NCI-H526 (cell line): ENCODE measurements around the gene GASK1A.
"Not testable (repeated sequence)": the region's sequence is repeated elsewhere in the genome, so short reads cannot be mapped to it uniquely, and the experiment has no call there.

ENCODE experiments used
- DNase-seq, 2 experiments: peaks; one replicate each; lab custom pipeline; 2025; lab: John Stamatoyannopoulos, UW

GASK1A gene

GRCh38 chr3:42979044-42979972 lies at the start of gene GASK1A:
TSS of gene GASK1A (plus strand) at chr3:42979311. CDS start at chr3:42979643, 332 bp downstream.
- DNase-seq = peak in 1 of 2 experiments; percentile 69

GRCh38 chr3:42934111-42934510 lies 45.0 kb upstream of the GASK1A start:
- DNase-seq = no peak

GRCh38 chr3:42934910-42935309 lies 44.2 kb upstream of the GASK1A start:
- DNase-seq = no peak

GRCh38 chr3:42935472-42935871 lies 43.6 kb upstream of the GASK1A start:
- DNase-seq = no peak

DNA sequence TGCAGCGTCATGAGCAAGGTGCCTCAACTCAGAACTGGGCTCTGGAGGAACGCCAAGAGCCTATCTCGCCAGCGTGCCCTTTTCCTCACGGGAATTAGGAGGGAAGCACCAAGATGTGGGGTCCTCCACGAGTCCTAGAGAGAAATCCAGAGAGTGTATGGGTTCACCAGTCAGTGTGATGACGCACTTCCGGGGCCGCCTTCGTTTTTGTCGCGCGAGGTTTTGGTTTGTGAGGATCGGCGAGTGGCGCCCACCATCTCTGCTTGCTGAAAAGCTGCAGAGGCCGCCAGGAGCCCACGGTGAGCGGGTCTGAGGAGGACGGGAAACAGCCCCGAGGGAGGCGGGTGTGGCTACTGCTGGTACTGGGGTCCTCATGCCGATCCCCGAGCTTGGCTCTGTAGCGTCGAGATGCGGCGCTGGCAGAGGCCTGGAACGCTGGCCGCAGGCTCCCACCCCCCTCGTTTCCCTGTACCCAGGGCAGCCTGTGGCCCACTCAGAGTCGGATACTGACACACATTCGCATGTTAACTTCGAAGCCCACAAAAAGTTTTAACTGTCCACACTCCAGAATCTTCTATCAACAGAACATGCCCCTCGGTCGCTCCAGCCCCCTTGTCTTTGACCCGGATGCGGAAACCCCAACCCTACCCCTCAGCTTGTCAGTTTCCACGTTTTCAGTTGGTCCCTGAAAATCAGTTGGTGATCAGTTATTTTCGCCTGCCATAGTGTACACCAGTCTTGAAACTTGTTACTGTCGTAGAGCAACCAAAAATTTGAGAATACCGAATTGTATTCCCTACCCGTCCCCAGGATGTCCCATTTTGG lies 42.7 kb upstream of the GASK1A start:
- no peak for DNase-seq

GRCh38 chr3:42937334-42937733 lies 41.8 kb upstream of the GASK1A start:
- no peak for DNase-seq

DNA sequence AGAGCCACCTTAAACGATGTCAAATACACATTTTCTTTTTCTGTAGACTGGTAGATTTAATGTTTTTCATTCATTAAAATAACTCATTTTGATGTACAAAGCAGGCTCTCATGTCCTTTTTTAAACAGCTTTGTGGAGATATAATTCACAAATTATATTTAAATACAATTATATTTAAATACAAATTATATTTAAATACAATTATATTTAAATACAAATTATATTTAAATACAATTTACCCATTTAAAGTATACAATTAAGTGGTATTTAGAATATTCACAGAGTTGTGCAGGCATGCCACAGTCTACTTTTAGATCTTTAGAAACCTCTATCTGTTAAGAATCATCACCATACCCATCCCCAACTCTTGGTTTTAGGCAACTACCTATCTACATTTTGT lies 36.4 kb upstream of the GASK1A start:
- no peak for DNase-seq

- no peak for DNase-seq
Observed at GRCh38 chr3:42946050-42946449, 33.1 kb upstream of the GASK1A start.

- no peak for DNase-seq
Observed at GRCh38 chr3:42957573-42957972, 21.5 kb upstream of the GASK1A start.

GRCh38 chr3:42960282-42960681 lies 18.8 kb upstream of the GASK1A start:
- no peak for DNase-seq

GRCh38 chr3:42960786-42961185 lies 18.3 kb upstream of the GASK1A start:
- no peak for DNase-seq

DNA sequence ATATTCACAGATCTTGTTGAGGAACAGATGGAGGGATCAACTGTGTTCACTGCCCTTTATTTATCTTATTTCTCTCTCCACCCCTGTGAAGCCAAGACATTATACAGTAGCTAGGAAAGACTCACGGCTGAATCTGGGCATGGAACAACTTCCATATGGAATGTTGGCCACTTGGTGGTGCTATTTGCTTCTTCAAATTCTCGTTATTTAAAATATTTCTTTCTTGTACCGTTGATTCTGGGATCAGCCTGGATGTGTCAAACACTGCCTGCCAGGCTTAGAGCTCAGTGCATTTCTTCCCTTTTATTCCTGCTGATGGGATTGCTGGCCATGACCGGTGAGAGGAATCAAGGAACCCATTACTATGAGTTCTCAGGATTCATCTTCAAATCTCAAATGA lies 17.5 kb upstream of the GASK1A start:
- DNase-seq = peak; percentile 37 to 77

DNA sequence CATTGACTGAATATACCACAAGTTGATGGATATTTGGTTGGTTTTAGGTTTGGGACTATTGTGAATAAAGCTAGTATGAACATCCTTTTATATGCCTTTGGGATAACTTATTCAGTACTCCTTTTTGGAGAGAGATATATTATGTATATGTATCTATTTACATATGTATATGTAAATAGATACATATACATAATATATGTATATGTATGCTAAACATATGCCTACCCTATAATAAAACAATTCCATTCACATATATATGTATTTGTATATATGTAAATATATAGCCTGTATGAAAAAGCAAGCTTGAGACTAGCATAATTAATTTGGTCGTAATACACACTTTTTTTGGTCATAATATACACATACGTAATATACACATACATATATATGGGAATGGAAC lies 15.8 kb upstream of the GASK1A start:
- DNase-seq = no peak

GRCh38 chr3:42964266-42964665 lies 14.8 kb upstream of the GASK1A start:
- no peak for DNase-seq

- no peak for DNase-seq
Observed at GRCh38 chr3:42970557-42970956, 8.6 kb upstream of the GASK1A start.

- no peak for DNase-seq
Observed at GRCh38 chr3:42970976-42971772, 7.9 kb upstream of the GASK1A start.

- not testable (repeated sequence) for DNase-seq
Observed at GRCh38 chr3:42974906-42975305, 4.2 kb upstream of the GASK1A start.

- no peak for DNase-seq
Observed at GRCh38 chr3:42975456-42975855, 3.7 kb upstream of the GASK1A start.

- DNase-seq = no peak
Observed at GRCh38 chr3:42975955-42976354, 3.2 kb upstream of the GASK1A start.

DNA sequence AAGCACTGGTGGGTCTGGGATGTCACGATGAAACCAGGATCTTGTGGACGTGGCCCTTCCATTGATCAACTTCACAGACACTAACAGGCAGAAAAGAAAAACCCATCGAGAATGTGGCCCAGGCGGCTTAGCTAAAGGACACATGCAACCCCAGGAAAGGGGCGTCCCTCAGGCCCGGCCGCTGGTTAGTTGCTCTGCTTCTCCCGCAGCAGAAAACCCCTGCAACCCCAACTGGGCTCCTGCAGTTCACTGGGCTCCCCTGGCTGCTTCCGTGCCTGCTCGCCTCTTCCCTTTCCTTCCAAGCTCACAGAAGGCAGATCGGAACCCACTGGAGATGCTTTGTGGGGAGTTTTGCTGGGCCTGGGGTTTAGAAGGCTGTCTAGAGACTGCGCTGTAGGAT lies 1.1 kb downstream of the GASK1A start:
- DNase-seq = peak in 1 of 2 experiments; percentile 14

- peak in 1 of 2 experiments; percentile 22 for DNase-seq
Observed at GRCh38 chr3:42980909-42981308, 1.8 kb downstream of the GASK1A start.
